ENCODE results near the gene GOLGA8K.
"Not testable (repeated sequence)": the region's sequence is repeated elsewhere in the genome, so short reads cannot be mapped to it uniquely, and the experiment has no call there.

The GOLGA8K gene

GRCh38 chr15:32403192-32403591 is at the start of gene GOLGA8K:
TSS of gene GOLGA8K (minus strand) at chr15:32403292. CDS start at chr15:32403194, 98 bp downstream.
- DNase-seq: not testable (repeated sequence)

GRCh38 chr15:32440445-32440977 is 37.4 kb upstream of the GOLGA8K start:
- DNase-seq: not testable (repeated sequence)

GRCh38 chr15:32434102-32434963 is 31.2 kb upstream of the GOLGA8K start:
- not testable (repeated sequence) for DNase-seq

GRCh38 chr15:32427635-32428034 is 24.5 kb upstream of the GOLGA8K start:
- DNase-seq: not testable (repeated sequence)

GRCh38 chr15:32426511-32426910 is 23.4 kb upstream of the GOLGA8K start:
- not testable (repeated sequence) for DNase-seq

- not testable (repeated sequence) for DNase-seq
Observed at GRCh38 chr15:32407903-32408302, 4.8 kb upstream of the GOLGA8K start.

GRCh38 chr15:32396522-32396921 is 6.6 kb downstream of the GOLGA8K start:
- not testable (repeated sequence) for DNase-seq

GRCh38 chr15:32394745-32395144 is 8.3 kb downstream of the GOLGA8K start:
- DNase-seq: not testable (repeated sequence)

GRCh38 chr15:32388050-32388648 is 14.9 kb downstream of the GOLGA8K start:
- DNase-seq: not testable (repeated sequence)

GRCh38 chr15:32385823-32386495 is 17.1 kb downstream of the GOLGA8K start:
- DNase-seq: not testable (repeated sequence)

GRCh38 chr15:32374185-32374584 is 28.9 kb downstream of the GOLGA8K start:
- DNase-seq: not testable (repeated sequence)

- not testable (repeated sequence) for DNase-seq
Observed at GRCh38 chr15:32373707-32374106, 29.4 kb downstream of the GOLGA8K start.

GRCh38 chr15:32372075-32372474 is 31.0 kb downstream of the GOLGA8K start:
- not testable (repeated sequence) for DNase-seq

- not testable (repeated sequence) for DNase-seq
Observed at GRCh38 chr15:32370526-32370925, 32.6 kb downstream of the GOLGA8K start.

GRCh38 chr15:32370064-32370463 is 33.0 kb downstream of the GOLGA8K start:
- DNase-seq: not testable (repeated sequence)

GRCh38 chr15:32366492-32366891 is 36.6 kb downstream of the GOLGA8K start:
- not testable (repeated sequence) for DNase-seq

- DNase-seq: not testable (repeated sequence)
Observed at GRCh38 chr15:32365955-32366354, 37.1 kb downstream of the GOLGA8K start.

GRCh38 chr15:32364944-32365343 is 38.1 kb downstream of the GOLGA8K start:
- not testable (repeated sequence) for DNase-seq

GRCh38 chr15:32363449-32363848 is 39.6 kb downstream of the GOLGA8K start:
- not testable (repeated sequence) for DNase-seq

GRCh38 chr15:32361662-32362061 is 41.4 kb downstream of the GOLGA8K start:
- not testable (repeated sequence) for DNase-seq

GRCh38 chr15:32358462-32358861 is 44.6 kb downstream of the GOLGA8K start:
- DNase-seq: not testable (repeated sequence)

GRCh38 chr15:32356909-32357308 is 46.2 kb downstream of the GOLGA8K start:
- not testable (repeated sequence) for DNase-seq

GRCh38 chr15:32352748-32353147 is 50.3 kb downstream of the GOLGA8K start:
- DNase-seq: not testable (repeated sequence)
